NCI-H146 (cell line): ENCODE data around the gene FCER1G.

Source experiments
- DNase-seq: peaks from one replicate; lab custom pipeline; 2025; lab: John Stamatoyannopoulos, UW

Gene FCER1G

GRCh38 chr1:161188381-161188780 lies 26.7 kb upstream of the FCER1G start:
- no peak for DNase-seq

- no peak for DNase-seq
Measured at GRCh38 chr1:161189036-161189435, 26.1 kb upstream of the FCER1G start.

- DNase-seq, result peak; percentile 64
Measured at GRCh38 chr1:161190962-161191521, 24.1 kb upstream of the FCER1G start.

- no peak for DNase-seq
Measured at GRCh38 chr1:161191971-161192370, 23.1 kb upstream of the FCER1G start.

- peak; percentile 70 for DNase-seq
Measured at GRCh38 chr1:161192476-161193465, 22.3 kb upstream of the FCER1G start.

DNA sequence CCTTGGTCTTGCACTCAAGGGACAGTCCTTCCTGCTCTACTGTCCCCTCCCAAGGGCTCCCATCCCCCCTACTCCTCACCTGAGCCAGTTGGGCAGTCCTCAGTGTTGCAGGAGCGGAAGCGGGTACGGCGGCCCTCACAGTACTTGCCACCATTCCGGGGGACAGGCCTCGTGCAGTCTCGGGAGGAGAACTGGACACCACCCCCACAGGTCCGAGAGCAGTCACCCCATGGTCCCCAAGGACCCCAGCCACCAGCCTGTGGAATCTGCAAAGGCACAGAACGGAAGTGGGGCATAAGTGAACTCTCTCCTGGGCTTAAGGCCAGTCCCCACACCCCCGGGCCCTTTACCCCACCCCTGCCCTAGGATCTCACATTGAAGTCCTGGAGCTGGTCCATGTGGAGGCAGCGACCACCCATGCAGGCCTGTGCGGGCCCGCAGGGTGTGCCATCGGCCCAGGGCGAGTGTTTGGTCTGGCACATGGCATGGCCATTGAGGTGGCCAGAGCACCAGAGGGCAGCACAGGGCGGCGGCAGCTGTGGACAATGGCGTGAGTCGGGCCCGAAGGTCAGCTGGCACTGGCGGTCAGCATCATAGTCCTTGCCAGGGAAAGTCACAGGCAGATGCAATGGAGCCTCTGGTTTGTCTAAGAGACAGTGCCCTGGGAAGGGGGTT lies 21.4 kb upstream of the FCER1G start:
- no peak for DNase-seq

DNA sequence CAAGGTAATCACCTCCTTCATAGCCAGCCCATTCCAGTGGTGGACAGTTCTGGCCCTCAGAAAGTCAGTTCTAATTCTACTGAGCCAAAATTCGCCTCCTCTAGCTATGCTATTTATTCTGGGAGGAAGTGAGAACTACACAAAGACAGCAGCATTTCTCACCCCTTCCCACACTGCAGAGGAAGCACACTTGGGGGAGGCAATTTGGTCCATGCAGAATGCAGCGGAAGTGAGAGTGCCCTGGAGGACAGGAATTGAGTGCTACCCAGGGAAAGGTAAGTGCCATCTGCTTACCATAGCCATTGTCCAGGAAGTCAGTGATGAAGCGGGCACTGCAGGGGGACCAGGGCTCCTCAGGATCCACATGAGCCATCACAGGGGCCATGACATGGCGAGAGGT lies 19.9 kb upstream of the FCER1G start:
- no peak for DNase-seq

GRCh38 chr1:161196111-161196510 lies 19.0 kb upstream of the FCER1G start:
- DNase-seq, result no peak

GRCh38 chr1:161196521-161197451 lies 18.3 kb upstream of the FCER1G start:
- no peak for DNase-seq

DNA sequence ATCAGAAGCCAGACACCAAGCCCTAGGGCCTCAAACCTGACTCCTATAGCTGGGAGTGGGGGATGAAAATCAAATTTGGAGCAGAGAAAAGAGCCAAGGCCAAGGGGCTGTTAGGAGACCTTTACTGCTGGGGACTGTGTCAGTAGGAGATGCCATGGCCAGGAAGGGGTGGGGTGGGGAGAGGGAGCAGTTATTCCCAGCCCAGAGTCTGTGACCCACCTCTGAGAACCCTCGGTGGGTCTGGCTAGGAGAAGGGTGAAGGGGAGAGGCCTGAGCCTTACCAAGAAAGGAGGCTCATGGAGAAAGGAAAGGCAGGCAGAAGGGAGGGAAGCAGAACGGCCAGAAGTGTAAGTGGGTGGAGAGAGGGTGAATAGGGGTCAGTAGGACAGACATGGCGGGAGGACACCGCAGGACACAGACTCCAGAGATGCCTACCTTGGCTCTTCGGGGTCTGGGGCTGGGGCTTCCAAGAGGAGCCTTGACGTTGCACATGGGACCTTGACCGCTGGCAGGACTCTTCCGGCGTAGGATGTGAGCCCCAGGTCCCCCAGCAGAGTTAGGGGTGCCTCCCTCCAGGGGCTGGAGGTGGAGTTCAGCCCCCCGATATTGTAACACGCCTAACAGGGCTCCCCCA lies 17.4 kb upstream of the FCER1G start:
- DNase-seq, result no peak

DNA sequence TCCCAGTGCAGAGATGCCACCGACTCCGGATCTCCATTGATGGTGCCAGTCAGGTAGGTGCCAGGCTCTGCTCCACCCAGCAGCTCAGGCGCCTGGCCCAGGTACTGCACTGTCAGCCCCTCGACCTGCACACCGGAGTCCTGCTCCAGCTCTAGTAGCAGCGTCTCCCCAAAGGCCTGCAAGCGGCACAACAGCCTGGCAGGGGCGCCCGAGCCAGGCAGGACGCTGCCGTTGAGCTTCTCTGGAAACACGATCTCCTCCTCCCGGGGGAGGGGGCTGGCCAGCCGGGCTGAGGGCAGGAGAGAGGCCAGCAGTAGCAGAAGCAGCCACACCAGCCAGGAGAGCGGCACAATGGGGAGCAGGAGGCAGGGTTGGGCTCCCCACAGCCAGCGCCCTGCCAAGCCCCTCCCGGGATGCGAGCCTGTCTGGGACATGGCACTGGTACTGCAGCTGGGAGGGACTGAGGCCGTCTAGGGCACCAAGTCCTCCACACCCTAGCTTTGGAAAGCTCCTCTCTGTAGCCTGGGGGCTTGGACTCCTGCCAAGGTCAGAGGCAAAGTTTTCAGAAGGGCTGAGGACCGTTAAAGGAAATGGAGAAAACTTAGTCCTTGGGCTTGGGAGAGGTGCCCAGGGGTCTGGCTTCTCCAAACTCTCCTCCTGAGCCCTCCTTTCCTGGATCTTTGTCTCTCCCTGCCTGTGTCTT lies 16.8 kb upstream of the FCER1G start:
- DNase-seq, result peak; percentile 51

- no peak for DNase-seq
Measured at GRCh38 chr1:161198897-161199431, 16.1 kb upstream of the FCER1G start, which contains the start of gene ADAMTS4. Gene ADAMTS4, minus strand, starts transcription at chr1:161199054. Its CDS starts 427 bp downstream, at chr1:161198627.

DNA sequence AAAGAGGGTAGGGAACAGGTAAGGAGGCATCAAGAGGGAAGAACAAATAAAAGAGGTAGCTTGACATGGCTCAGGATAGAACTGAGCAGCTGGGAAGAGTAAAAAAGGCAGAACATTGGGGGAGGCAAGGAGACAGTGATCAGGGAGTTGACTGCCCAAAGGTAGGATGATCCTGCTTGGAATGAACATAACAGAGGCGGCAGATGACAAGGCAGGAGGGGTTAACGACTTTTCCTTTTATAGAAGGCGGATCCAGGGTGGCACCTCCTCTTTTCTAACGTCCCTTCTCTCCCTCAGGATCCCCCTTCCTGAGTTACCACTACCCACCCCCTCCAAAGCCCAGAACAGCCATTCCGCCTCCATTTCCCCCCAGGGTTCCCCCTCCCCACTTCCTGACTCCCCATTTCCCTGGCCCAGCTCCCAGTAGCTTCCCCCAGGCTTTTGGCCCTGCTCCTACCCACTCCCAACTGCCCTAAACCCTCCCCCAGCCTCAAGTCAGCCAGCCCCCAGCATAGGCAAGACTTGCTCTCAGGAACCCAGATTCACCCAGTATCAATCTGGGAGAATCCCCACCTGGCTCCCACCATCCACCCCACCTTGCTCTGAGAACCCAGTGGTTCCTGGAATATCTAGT lies 15.5 kb upstream of the FCER1G start:
- DNase-seq, result no peak

- DNase-seq, result no peak
Measured at GRCh38 chr1:161200421-161200991, 14.6 kb upstream of the FCER1G start.

DNA sequence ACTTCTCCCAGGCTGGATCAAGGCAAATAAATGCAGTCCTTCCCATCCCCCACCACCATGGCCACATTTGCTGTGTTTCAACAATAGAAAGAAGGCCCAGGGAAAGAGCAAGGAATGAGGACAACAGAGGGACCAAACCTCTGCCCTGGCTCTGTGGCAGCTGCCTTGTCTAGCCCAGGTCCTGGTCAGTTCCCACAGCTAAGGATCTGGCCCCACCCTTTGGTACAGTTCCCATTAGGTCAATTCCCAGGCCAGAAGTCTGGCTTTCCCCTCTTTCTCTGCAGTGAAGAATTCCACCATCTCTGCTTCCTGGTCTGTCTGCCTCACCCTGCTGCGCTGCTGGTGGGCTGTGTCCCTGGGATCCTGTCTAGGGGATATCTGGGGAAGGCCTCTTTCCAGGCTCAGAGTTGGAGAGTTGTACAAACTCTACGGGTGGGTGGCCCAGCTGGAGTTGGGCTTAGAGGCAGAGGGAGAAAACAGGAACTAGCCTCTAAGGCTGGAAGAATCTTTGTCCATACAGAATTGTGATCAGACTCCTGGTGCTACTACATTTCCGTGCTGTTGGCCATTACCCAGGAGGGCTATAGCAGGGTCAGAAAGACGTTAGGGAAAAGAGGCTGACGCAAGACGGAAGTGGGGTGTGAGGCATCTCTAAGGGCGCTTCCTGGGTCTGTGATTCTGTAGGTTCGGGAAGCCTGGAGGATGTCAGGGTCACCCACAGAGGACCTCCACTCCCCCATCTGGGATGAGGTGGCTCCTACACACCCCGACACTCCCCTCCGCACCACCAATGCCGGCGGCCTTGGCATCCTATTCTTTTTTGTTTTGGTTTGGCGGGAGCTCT lies 13.9 kb upstream of the FCER1G start:
- DNase-seq, result peak; percentile 37

GRCh38 chr1:161201836-161202712 lies 13.0 kb upstream of the FCER1G start, which contains the start of gene NDUFS2:
Gene NDUFS2, plus strand, starts transcription at chr1:161202367. Its CDS starts 19 bp downstream, at chr1:161202386.
- DNase-seq, result peak; percentile 99
